ENCODE results near the gene TOX2.

GRCh38 chr20:44006578-44006977 lies 91.9 kb downstream of the TOX2 start:
- TF ChIP-seq CTCF (IDR thresholded peaks at IDR 0.05 in 8 of 11, conservative IDR thresholded peaks at IDR 0.05 in 3 of 11): no peak
- TF ChIP-seq POLR2A (IDR thresholded peaks at IDR 0.05): no peak
